ENCODE results near the gene DNAJC25.

- no peak for TF ChIP-seq EZH2 (IDR thresholded peaks at IDR 0.05; ENCODE audit: low read depth, unreplicated experiment)
- TF ChIP-seq POLR2AphosphoS5 (IDR thresholded peaks at IDR 0.05; ENCODE audit: low read depth), result no peak
- TF ChIP-seq, protein P1, sequence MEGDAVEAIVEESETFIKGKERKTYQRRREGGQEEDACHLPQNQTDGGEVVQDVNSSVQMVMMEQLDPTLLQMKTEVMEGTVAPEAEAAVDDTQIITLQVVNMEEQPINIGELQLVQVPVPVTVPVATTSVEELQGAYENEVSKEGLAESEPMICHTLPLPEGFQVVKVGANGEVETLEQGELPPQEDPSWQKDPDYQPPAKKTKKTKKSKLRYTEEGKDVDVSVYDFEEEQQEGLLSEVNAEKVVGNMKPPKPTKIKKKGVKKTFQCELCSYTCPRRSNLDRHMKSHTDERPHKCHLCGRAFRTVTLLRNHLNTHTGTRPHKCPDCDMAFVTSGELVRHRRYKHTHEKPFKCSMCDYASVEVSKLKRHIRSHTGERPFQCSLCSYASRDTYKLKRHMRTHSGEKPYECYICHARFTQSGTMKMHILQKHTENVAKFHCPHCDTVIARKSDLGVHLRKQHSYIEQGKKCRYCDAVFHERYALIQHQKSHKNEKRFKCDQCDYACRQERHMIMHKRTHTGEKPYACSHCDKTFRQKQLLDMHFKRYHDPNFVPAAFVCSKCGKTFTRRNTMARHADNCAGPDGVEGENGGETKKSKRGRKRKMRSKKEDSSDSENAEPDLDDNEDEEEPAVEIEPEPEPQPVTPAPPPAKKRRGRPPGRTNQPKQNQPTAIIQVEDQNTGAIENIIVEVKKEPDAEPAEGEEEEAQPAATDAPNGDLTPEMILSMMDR (conservative IDR thresholded peaks at IDR 0.05; ENCODE audit: low read depth in 2 of 2), result no peak
- TF ChIP-seq ETS1 (IDR thresholded peaks at IDR 0.05), result no peak
- no peak for TF ChIP-seq ZNF114 (CRISPR knock-in tag; IDR thresholded peaks at IDR 0.05)
- no peak for TF ChIP-seq EZH2phosphoT487 (IDR thresholded peaks at IDR 0.05; ENCODE audit: unreplicated experiment)
Measured at GRCh38 chr9:111676116-111676515, 45.0 kb downstream of the DNAJC25 start.

All from GM23338 (cell line).